Hematopoietic multipotent progenitor cell treated with erythropoietin and hydrocortisone succinate and interleukin-3 and kit ligand, for 4 days (in vitro differentiated cells): ENCODE measurements around the gene BARHL1.
A peak's percentile ranks its signal among the peaks of the same experiment; 100 is the strongest.

Source experiments
- DNase-seq: peaks from one replicate; pipeline ENCODE4 v3.0.0-alpha.2; 2015

BARHL1 gene

DNA sequence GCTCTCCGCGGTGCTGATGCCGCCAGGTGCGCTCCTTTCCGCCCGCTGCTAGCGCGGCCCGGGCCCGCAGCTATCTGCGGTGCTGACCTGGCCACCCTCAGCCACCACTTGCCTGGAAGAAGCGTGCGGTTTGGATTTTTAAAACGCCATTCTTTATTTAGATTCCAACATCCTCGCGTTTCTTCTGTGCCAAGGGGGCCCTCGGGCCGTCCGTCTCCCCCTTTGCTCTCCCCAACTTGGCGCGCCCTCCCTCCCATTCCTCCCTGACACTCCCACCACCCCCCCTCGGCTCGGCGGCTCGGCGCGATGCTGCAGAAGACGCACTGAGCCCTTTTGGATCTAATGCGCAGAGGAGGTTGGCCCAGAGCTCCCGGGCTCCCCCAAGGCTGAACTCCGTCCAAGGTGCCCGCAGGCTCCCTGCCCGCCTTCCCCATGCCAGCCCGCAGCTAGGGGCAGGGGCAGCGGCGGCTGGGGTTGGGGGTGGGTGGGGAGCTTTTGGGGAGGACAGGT is at the start of gene BARHL1:
TSS of gene BARHL1 (plus strand) at position 331 of the 510 bp plus-strand sequence. CDS start 192 bp downstream, outside the sequence.
- DNase-seq: no peak

GRCh38 chr9:132534832-132535231 is 47.6 kb upstream of the BARHL1 start:
- no peak for DNase-seq

DNA sequence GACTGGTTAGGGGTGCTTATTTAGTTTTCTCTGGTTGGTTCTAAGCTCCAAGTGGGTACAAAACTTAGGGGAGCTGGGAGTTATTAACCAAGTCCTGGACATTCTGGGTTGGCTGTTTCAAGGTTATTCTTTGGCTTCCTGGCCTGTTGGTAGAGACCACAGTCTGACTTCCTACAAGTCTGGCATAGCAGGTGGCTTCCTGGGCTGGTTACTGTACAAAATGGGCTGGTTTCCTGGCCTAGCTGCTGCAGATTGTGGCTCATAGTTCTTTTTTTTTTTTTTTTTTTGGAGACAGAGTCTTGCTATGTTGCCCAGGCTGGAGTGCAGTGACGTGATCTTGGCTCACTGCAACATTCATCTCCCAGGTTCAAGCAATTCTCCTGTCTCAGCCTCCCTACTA is 46.3 kb upstream of the BARHL1 start:
- no peak for DNase-seq

- no peak for DNase-seq
Measured at GRCh38 chr9:132537352-132537751, 45.1 kb upstream of the BARHL1 start.

DNA sequence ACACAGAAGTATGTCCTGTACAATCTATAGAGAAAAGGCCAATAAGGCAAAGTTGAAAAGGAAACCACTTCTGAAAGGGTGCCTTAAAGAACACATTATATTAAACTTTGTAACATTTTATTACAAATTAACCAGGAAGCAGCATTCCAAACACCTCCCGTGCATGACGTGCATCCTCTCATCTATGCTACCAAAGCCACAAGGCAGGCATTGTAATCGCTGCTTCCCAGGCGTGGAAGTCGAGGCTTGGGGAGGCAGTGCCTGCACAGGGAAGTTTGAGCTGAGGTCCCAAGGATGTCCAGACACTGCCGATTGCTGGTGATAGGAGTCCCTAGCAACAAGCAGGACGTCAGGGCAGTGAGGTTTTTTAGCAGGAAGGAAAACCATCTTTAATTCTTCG is 44.3 kb upstream of the BARHL1 start:
- no peak for DNase-seq

GRCh38 chr9:132539096-132539495 is 43.3 kb upstream of the BARHL1 start:
- DNase-seq: no peak

DNA sequence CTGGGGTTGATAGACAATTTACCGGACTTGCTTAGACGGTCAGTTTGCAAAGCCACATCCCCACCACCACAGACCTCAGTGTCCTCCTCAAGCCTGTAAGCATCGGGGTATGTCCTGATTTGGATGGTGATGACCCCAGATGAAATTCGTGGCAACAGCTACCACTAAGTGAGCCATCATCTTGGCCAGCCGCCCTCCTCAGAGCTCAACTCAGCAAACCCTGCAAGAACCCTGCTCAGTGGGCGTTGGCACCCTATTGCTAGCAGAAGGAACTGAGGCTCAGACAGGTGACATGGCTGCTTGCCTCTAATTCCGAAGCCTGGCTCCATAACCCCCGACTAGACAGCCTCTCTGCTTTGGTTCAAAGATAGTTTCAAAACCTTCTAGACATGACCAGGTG is 41.4 kb upstream of the BARHL1 start:
- no peak for DNase-seq

GRCh38 chr9:132541870-132542830 is 40.3 kb upstream of the BARHL1 start:
- DNase-seq: no peak

- no peak for DNase-seq
Measured at GRCh38 chr9:132543251-132543650, 39.2 kb upstream of the BARHL1 start.

- DNase-seq: no peak
Measured at GRCh38 chr9:132543960-132544359, 38.4 kb upstream of the BARHL1 start.

DNA sequence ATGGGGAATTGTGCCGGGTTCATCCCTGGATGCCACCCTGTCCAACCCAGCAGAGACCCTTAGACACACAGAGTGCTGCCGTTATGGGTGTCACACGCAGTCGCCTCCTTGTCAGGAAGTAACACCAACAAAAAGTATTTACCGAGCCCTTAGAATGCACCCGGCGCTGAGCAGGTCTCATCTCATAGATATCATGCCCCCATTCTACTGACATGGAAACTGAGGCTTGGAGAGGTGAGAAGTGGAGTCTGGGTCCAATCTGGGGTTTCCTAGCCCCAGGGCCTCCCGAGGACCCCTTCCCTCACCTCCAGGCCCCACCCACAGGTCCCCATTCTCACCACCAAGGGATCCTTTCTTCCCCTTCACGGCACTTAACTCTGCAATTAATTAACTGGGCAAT is 36.8 kb upstream of the BARHL1 start:
- DNase-seq: no peak

DNA sequence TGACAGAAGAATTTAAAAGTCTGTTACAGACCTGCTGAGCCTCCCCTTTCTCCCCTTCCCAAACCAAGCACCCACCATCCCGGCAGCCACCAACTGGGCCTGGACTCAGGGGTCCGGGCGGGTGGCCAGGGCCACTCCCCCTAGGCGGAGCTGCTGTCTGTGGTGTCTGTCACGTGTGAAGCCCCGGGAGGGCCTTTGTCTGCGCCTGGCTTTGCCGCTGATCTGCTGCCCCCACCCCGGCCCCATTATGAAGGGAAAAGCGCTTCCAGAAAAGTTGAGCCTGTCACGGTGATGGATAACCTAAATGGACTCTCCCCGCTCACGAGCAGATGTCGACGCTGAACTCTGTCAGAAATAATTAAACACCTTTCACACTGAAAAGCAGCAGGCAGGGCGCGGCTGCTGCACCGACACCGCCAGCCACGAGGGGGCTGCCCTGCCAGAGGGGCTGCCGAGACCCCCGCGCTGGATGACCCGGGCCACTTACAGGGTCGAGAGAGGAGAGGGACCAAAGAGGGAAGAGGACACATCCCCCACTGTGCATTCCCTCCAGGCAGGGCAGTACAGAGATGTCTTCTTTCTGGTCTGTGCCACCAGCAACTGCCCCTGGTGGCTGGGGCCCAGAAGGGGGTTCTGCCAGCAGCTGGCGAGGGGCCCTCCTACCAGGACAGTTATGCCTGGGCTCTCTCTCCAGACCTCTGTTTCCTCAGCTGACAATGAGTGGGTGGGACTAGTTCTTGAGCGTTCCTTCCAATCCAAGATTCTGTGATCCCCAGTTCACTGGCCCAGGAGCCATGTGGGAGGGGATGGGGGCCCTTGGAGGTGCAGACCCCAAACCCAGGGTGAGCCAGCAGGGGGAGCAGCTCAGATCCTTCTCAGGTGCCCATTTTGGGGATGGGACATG is 36.0 kb upstream of the BARHL1 start:
- DNase-seq: peak; percentile 43

- DNase-seq: no peak
Measured at GRCh38 chr9:132547052-132547431, 35.4 kb upstream of the BARHL1 start.

- DNase-seq: no peak
Measured at GRCh38 chr9:132547436-132547835, 35.0 kb upstream of the BARHL1 start.

DNA sequence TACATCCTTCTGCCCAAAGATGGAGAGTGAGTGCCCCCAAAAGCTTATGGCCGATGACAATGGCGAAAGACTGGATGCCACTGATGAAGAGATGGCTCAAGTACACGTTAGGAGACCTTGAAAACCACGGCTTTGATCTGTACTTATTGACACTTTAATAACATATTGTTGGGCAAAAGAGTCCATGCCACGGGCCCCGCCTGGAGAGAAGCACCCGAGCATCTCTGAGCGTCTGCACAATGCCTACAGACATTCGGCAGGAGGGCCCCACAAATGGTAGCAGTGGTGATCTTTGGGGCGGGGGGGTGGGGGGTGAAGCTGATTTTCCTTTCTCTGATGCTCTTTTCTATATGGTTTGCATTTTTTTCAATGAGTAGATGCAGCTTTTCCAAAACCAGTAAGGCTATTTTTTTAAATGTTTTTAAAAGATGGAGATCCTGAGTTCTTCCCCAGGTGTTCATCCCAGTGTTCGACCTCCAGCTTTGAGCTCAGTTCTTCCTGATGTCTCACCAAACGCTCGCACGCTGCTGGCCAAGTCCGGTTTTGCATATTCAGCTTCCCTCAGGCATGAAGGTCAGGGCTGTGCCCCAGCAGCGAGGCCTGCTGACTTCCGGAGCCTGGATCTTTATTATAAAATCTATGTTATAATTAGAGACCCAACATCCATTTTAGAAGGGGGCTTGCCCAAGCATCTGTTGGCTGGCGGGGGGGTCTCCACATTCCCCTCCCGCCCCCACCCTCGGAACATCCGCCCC is 34.3 kb upstream of the BARHL1 start:
- DNase-seq: no peak

DNA sequence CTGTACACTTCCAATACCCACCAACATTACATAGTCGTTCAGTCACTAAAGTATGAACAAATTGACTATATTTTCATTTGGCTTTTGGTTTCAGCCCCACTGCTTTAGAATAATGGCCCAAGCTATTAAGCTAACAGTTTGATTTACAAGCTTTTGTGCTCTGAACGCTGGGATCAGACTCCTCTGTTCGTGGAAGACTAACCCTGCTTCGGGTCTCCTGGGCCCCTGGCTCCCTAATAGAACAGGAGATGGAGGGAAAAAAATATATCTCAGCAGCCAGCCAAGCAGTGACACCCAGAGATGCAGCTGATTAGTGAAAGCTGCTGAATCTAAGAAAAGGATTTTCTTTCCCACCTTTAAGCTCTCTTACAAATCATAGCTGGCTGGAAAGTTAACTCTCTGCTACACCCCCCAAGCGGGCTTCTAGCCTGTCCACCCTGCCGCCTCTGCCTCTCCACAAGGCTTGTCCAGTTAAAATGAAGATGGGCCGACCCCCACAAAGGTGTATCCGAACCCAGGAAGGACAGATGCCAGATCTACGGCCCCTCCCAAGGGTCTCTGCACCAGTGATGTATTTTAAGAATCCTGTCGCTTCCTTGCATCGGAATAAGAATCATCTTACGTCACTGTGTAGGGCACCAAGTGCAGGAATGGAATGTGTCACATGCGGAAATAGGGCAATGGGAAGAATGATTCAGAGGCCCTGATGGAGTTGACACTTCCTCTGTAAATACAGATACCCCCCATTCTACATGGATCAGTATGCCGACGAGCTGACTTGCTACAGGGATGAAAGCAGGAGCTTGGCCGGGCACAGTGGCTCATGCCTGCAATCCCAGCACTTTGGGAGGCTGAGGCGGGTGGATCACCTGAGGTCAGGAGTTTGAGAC is 33.4 kb upstream of the BARHL1 start:
- no peak for DNase-seq

DNA sequence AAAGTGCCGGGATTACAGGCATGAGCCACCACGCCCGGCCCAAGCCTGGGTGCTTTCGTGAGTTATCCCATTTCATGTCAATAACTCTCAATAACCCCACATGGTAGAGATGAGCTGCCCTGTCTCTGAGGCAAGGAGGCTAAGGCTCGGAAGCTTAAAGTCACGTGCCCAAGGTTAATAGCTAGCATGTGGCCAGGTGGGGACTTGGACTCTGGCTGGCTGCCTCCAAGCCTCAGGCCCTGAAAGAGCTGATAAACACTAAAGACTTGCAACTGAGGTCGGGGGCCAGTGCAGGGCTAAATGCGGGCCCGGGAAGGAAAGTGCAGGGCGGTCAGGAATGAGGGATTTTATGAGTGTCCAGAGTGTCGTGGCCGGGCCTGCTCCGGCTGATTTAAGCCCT is 30.9 kb upstream of the BARHL1 start:
- DNase-seq: no peak

GRCh38 chr9:132552041-132552440 is 30.4 kb upstream of the BARHL1 start:
- no peak for DNase-seq

- no peak for DNase-seq
Measured at GRCh38 chr9:132554755-132555154, 27.7 kb upstream of the BARHL1 start.

DNA sequence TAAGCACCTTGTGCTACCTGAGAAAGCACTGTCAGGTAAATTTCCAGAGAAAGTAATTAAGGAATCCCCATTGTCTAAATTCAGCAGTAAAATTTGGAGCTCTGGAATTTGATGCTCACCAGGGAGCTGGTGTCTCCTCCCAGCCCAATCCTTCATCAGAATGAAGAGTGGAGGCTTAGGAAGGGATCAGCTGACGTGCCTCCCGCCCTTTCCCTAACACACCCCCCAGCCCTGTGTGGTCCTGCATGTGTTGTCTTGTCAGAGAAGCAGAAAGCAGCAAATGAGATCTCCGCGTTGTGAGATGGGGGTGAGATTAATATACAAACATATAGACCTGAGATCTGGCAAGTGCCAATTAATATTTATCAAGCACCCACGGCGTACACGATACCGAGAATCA is 26.9 kb upstream of the BARHL1 start:
- no peak for DNase-seq

DNA sequence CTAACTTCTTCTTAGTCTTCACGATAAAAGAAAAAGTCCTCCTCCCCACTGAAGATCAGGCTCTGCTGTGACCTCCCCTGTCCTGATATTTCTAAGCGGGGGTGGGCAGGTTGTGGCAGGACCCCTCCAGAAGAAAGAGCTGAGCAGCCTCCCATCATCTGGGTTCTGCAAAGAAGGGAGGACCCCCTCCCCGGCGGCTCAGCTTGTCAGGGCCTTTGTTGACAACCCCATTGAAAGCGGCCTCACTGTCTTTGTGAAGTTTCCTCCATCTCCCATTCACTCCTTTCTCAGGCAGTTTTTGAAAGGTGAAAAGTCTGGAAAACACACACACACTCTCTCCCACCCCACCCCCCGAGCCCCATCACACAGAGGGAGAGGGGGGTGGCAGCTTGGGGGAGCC is 26.2 kb upstream of the BARHL1 start:
- no peak for DNase-seq

- DNase-seq: no peak
Measured at GRCh38 chr9:132556714-132557113, 25.7 kb upstream of the BARHL1 start.
